Measurements from ENCODE around the gene PCTP.

The PCTP gene

DNA sequence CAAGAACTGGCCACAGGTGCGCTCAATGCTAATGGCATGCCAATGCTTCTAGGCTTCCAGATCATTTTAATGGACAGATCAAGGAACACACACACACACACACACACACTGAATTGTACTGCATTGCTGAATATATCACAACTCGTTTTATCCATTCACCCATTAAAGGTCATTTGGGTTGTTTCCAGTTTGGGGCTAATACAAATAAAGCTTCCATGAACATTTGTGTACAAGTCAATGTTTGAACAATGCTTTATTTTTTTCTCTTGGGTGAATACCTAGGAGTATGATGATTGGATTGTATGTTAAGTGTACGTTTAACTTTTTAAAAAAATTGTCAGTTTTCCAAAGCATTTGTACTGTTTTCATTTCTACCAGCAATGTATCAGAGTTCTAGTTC, 3.6 kb upstream of the PCTP start:
- H3K9ac ChIP-seq (ENCODE audit: low read length), result no peak overlapping the region
- no peak overlapping the region for H2AFZ ChIP-seq (ENCODE audit: low read depth, low read length, severe bottlenecking)
- H3K36me3 ChIP-seq (ENCODE audit: low read length), result no peaks in the 10 kb centered on the region
- no peak overlapping the region for H3K4me3 ChIP-seq (ENCODE audit: insufficient read depth, low read length, poor library complexity, severe bottlenecking)
- no peaks in the 10 kb centered on the region for H3K79me2 ChIP-seq (ENCODE audit: insufficient read depth, low read length)
- H3K4me2 ChIP-seq (ENCODE audit: low read depth, low read length, poor library complexity, severe bottlenecking), result no peak overlapping the region
- no peaks in the 10 kb centered on the region for H4K20me1 ChIP-seq (ENCODE audit: low read depth, low read length)
- no peak for TF ChIP-seq EZH2phosphoT487 (conservative IDR thresholded peaks at IDR 0.05; ENCODE audit: low read length)
- TF ChIP-seq, protein P1, sequence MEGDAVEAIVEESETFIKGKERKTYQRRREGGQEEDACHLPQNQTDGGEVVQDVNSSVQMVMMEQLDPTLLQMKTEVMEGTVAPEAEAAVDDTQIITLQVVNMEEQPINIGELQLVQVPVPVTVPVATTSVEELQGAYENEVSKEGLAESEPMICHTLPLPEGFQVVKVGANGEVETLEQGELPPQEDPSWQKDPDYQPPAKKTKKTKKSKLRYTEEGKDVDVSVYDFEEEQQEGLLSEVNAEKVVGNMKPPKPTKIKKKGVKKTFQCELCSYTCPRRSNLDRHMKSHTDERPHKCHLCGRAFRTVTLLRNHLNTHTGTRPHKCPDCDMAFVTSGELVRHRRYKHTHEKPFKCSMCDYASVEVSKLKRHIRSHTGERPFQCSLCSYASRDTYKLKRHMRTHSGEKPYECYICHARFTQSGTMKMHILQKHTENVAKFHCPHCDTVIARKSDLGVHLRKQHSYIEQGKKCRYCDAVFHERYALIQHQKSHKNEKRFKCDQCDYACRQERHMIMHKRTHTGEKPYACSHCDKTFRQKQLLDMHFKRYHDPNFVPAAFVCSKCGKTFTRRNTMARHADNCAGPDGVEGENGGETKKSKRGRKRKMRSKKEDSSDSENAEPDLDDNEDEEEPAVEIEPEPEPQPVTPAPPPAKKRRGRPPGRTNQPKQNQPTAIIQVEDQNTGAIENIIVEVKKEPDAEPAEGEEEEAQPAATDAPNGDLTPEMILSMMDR (IDR thresholded peaks at IDR 0.05; ENCODE audit: insufficient read depth, low read length, poor library complexity, severe bottlenecking), result no peak
- H3K27me3 ChIP-seq (ENCODE audit: low read length), result no peaks in the 10 kb centered on the region
- no peaks in the 10 kb centered on the region for H3F3A ChIP-seq (ENCODE audit: insufficient read depth)
- no peak overlapping the region for H3K27ac ChIP-seq (ENCODE audit: low read depth, low read length)
- no peaks in the 10 kb centered on the region for H3K9me2 ChIP-seq (replicated peaks; ENCODE audit: insufficient read depth, low read length)
- H3K9me3 ChIP-seq (ENCODE audit: insufficient read depth, low read length), result no peaks in the 10 kb centered on the region

DNA sequence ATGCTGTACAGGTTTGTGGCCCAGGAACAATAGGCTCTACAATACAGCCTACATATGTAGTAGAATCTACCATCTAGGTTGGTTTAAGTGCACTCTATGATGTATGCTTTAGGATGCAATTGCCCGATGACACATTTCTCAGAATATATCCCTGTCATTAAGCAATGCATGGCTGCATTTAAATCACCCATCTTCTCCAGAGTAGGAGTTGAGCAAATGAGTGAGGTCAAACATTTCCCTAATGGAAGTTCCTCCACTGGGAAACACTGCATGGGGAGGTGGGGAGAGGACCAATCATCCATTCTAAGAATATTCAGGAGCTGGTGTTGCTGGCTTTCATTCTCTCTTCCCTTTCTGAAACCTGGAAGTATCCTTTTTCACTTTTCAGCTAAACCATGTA, 2.0 kb upstream of the PCTP start:
- Histone ChIP-seq H3K4me3 (ENCODE audit: insufficient read depth, low read length, poor library complexity, severe bottlenecking) (no peak overlapping the region), H3K4me2 (ENCODE audit: low read depth, low read length, poor library complexity, severe bottlenecking) (no peak overlapping the region), H3K9me2 (replicated peaks; ENCODE audit: insufficient read depth, low read length) (no peaks in the 10 kb centered on the region), H3K36me3 (ENCODE audit: low read length) (no peaks in the 10 kb centered on the region), H4K20me1 (ENCODE audit: low read depth, low read length) (no peaks in the 10 kb centered on the region), H3K79me2 (ENCODE audit: insufficient read depth, low read length) (no peaks in the 10 kb centered on the region), H2AFZ (ENCODE audit: low read depth, low read length, severe bottlenecking) (no peak overlapping the region), H3F3A (ENCODE audit: insufficient read depth) (no peaks in the 10 kb centered on the region), H3K9ac (ENCODE audit: low read length) (no peak overlapping the region), H3K9me3 (ENCODE audit: insufficient read depth, low read length) (no peaks in the 10 kb centered on the region), H3K27me3 (ENCODE audit: low read length) (no peaks in the 10 kb centered on the region), H3K27ac (ENCODE audit: low read depth, low read length) (no peak overlapping the region)
- TF ChIP-seq, protein P1 (IDR thresholded peaks at IDR 0.05; ENCODE audit: insufficient read depth, low read length, poor library complexity, severe bottlenecking), result no peak
- no peak for TF ChIP-seq EZH2phosphoT487 (conservative IDR thresholded peaks at IDR 0.05; ENCODE audit: low read length)

DNA sequence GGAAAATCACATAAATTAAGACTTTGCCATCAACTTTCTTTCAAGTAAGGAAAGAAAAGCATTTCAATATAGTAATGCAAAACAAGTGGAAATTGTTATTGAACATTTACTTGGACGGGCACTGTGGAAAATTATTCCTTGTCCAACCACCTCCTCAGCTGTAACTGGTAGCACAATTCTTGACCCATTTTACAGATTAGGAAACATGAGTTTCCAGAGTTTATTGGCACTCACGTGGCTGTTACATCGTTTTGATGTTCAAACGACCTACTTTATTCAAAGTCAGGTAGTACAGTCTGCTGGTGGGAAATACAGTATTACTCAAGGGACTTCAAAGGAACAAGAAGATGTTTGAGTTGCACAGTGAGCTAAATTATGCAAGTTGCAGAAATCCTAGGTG, 866 bp upstream of the PCTP start:
- no peak overlapping the region for H3K4me2 ChIP-seq (ENCODE audit: low read depth, low read length, poor library complexity, severe bottlenecking)
- no peaks in the 10 kb centered on the region for H3K79me2 ChIP-seq (ENCODE audit: insufficient read depth, low read length)
- no peak overlapping the region for H3K9ac ChIP-seq (ENCODE audit: low read length)
- no peaks in the 10 kb centered on the region for H3K36me3 ChIP-seq (ENCODE audit: low read length)
- H4K20me1 ChIP-seq (ENCODE audit: low read depth, low read length), result no peaks in the 10 kb centered on the region
- no peak overlapping the region for H3K27ac ChIP-seq (ENCODE audit: low read depth, low read length)
- no peaks in the 10 kb centered on the region for H3F3A ChIP-seq (ENCODE audit: insufficient read depth)
- no peak overlapping the region for H3K4me3 ChIP-seq (ENCODE audit: insufficient read depth, low read length, poor library complexity, severe bottlenecking)
- TF ChIP-seq, protein P1 (IDR thresholded peaks at IDR 0.05; ENCODE audit: insufficient read depth, low read length, poor library complexity, severe bottlenecking), result no peak
- TF ChIP-seq EZH2phosphoT487 (conservative IDR thresholded peaks at IDR 0.05; ENCODE audit: low read length), result no peak
- H3K9me3 ChIP-seq (ENCODE audit: insufficient read depth, low read length), result no peaks in the 10 kb centered on the region
- no peak overlapping the region for H2AFZ ChIP-seq (ENCODE audit: low read depth, low read length, severe bottlenecking)
- H3K27me3 ChIP-seq (ENCODE audit: low read length), result no peaks in the 10 kb centered on the region
- H3K9me2 ChIP-seq (replicated peaks; ENCODE audit: insufficient read depth, low read length), result no peaks in the 10 kb centered on the region
